Smooth muscle cell (in vitro differentiated cells): ENCODE results near the gene PHTF2. TPM values are rescaled to one million over a fixed set of nuclear protein-coding genes. Genes with fewer than 3 reads are reported as not detected.

Experiments
- DNase-seq: peaks from one replicate; lab custom pipeline; 2025; ENCODE audit not compliant: unreplicated experiment; lab: John Stamatoyannopoulos, UW
- H2AFZ ChIP-seq: fragments of 200-600 bp; sonication (generic); 2 replicates; pipeline ENCODE4 v1.6.0; 2016; ENCODE audit warnings: antibody characterized with exemption, low read depth, mild to moderate bottlenecking
- H3F3A ChIP-seq: fragments of 200-600 bp; sonication (generic); 2 replicates; pipeline ENCODE4 v1.6.0; 2017; ENCODE audit warnings: antibody characterized with exemption, low read depth
- H3K27ac ChIP-seq: fragments of 200-600 bp; sonication (generic); 2 replicates; pipeline ENCODE4 v1.5.1; 2016; ENCODE audit warnings: low read depth, mild to moderate bottlenecking
- H3K27me3 ChIP-seq: fragments of 200-600 bp; sonication (generic); 2 replicates; pipeline ENCODE4 v1.6.1; 2016; ENCODE audit warnings: low read depth, mild to moderate bottlenecking
- H3K36me3 ChIP-seq: fragments of 200-600 bp; sonication (generic); 2 replicates; pipeline ENCODE4 v1.5.1; 2016; ENCODE audit warnings: low read depth
- H3K4me1 ChIP-seq: fragments of 200-600 bp; sonication (generic); 2 replicates; pipeline ENCODE4 v1.5.1; 2016; ENCODE audit warnings: low read depth
- H3K4me2 ChIP-seq: fragments of 200-600 bp; sonication (generic); 2 replicates; pipeline ENCODE4 v1.6.0; 2016; ENCODE audit warnings: mild to moderate bottlenecking
- H3K4me3 ChIP-seq: fragments of 200-600 bp; sonication (generic); 2 replicates; pipeline ENCODE4 v1.5.1; 2016; ENCODE audit warnings: mild to moderate bottlenecking
- H3K79me2 ChIP-seq: fragments of 200-600 bp; sonication (generic); 2 replicates; pipeline ENCODE4 v1.6.0; 2016; ENCODE audit warnings: low read depth, mild to moderate bottlenecking
- H3K9ac ChIP-seq: fragments of 200-600 bp; sonication (generic); 2 replicates; pipeline ENCODE4 v1.6.0; 2016; ENCODE audit warnings: low read depth
- H3K9me3 ChIP-seq: fragments of 200-600 bp; sonication (generic); replicated peaks from 2 replicates; pipeline ENCODE4 v1.5.1; 2016; ENCODE audit warnings: low read depth
- H4K20me1 ChIP-seq: fragments of 200-600 bp; sonication (generic); 2 replicates; pipeline ENCODE4 v1.6.0; 2016; ENCODE audit warnings: low read depth
- CTCF ChIP-seq: fragments of 200-600 bp; sonication (generic); IDR thresholded peaks from 2 replicates; pipeline ENCODE4 v1.5.1; 2017; ENCODE audit warnings: borderline replicate concordance, mild to moderate bottlenecking, antibody characterized with exemption; ENCODE audit not compliant: insufficient read depth, poor library complexity, severe bottlenecking
- WGBS: methylation state at CpG from one replicate; pipeline ENCODE4 v1.1.7; 2016; ENCODE audit warnings: low lambda C conversion rate; 5-methylcytosine and 5-hydroxymethylcytosine counted together
- polyA plus RNA-seq: library from polyadenylated mRNA; unstranded; fragments of >200 nt; fragmentation: Nextera tagmentation; extraction: Ambion mirVana; gene quantifications from 2 replicates; pipeline ENCODE4 v1.2.1, GENCODE V29; 2016
- total RNA-seq: library from RNA; depleted of rRNA; stranded (reverse); fragments of >200 nt; gene quantifications from 2 replicates; pipeline ENCODE4 v1.2.3, GENCODE V29; 2014

PHTF2 gene
- total and polyA plus RNA-seq, 2 experiments from 2014 or later, result 66.6 to 100 TPM

GRCh38 chr7:77942431-77942830, 143.9 kb downstream of the PHTF2 start:
- WGBS, result 99% methylated on average over 4 of the region's 4 CpGs
- TF ChIP-seq CTCF, result no peak
- DNase-seq, result no peak
- no peaks in the 10 kb centered on the region for H3K79me2 ChIP-seq
- H3K9me3 ChIP-seq, result no peaks in the 10 kb centered on the region
- no peak overlapping the region for H3K9ac ChIP-seq
- H3F3A ChIP-seq, result no peaks in the 10 kb centered on the region
- H3K27me3 ChIP-seq, result no peaks in the 10 kb centered on the region
- no peaks in the 10 kb centered on the region for H3K4me1 ChIP-seq
- peaks cover 9% of the 10 kb centered on the region for H3K36me3 ChIP-seq
- H3K4me2 ChIP-seq, result no peak overlapping the region
- no peak overlapping the region for H3K4me3 ChIP-seq
- no peak overlapping the region for H2AFZ ChIP-seq
- H4K20me1 ChIP-seq, result no peaks in the 10 kb centered on the region
- H3K27ac ChIP-seq, result no peak overlapping the region

- Histone ChIP-seq H3F3A (no peaks in the 10 kb centered on the region), H3K27ac (no peak overlapping the region), H3K36me3 (peaks cover 9% of the 10 kb centered on the region), H4K20me1 (no peaks in the 10 kb centered on the region), H3K4me2 (no peak overlapping the region), H3K9me3 (no peaks in the 10 kb centered on the region), H3K9ac (no peak overlapping the region), H3K79me2 (no peaks in the 10 kb centered on the region), H3K4me1 (no peaks in the 10 kb centered on the region), H3K4me3 (no peak overlapping the region), H2AFZ (no peak overlapping the region), H3K27me3 (no peaks in the 10 kb centered on the region)
- DNase-seq, result no peak
- 90% methylated on average over 9 of the region's 9 CpGs for WGBS
- TF ChIP-seq CTCF, result no peak
These were observed 145.9 kb downstream of the PHTF2 start for GRCh38 chr7:77944183-77945182.

- no peak for TF ChIP-seq CTCF
- no peak overlapping the region for H3K4me3 ChIP-seq
- no peaks in the 10 kb centered on the region for H3K27me3 ChIP-seq
- H3F3A ChIP-seq, result no peaks in the 10 kb centered on the region
- no peak overlapping the region for H2AFZ ChIP-seq
- no peak overlapping the region for H3K4me2 ChIP-seq
- H4K20me1 ChIP-seq, result no peaks in the 10 kb centered on the region
- H3K27ac ChIP-seq, result no peak overlapping the region
- H3K4me1 ChIP-seq, result no peaks in the 10 kb centered on the region
- DNase-seq, result no peak
- H3K79me2 ChIP-seq, result no peaks in the 10 kb centered on the region
- H3K9me3 ChIP-seq, result no peaks in the 10 kb centered on the region
- H3K9ac ChIP-seq, result no peak overlapping the region
- WGBS, result over 99% methylated on average over 5 of the region's 5 CpGs
- H3K36me3 ChIP-seq, result no peaks in the 10 kb centered on the region
These were observed 152.0 kb downstream of the PHTF2 start for GRCh38 chr7:77950548-77950947.
